H1 (cell line): Measurements from ENCODE around the gene GALNT17. TPM values are rescaled to one million over a fixed set of nuclear protein-coding genes. Genes with fewer than 3 reads are reported as not detected.

Experiments used
- NRF1 ChIP-seq: IDR thresholded peaks from 2 replicates; pipeline ENCODE4 v1.6.1; 2011; ENCODE audit warnings: mild to moderate bottlenecking, low read depth, low read length, improper control_type of control experiment
- polyA plus RNA-seq, 7 experiments: library from polyadenylated mRNA; depleted of rRNA in 3 of 7; stranded (reverse) in 5 of 7; unstranded in 2 of 7; fragments of >200 nt in 5 of 7; fragments of 200-250 nt in 2 of 7; gene quantifications; 1 replicate in 5 of 7; 2 replicates in 1 of 7; 4 replicates in 1 of 7; pipeline versions ENCODE4 v1.2.1 to v1.2.3, GENCODE V29; 2011 to 2013; ENCODE audit warnings: missing spikeins in 2 of 7, mixed read lengths in 2 of 7
- total RNA-seq: library from RNA; stranded (reverse); fragmentation: NEBNext Ultra II Directional; extraction: Animal tissue kit (Norgen Biotek cat#: 25700); gene quantifications from 2 replicates; pipeline ENCODE4 v1.2.1, GENCODE V29; 2021

Gene GALNT17
- total and polyA plus RNA-seq, 2 of the 8 experiments (the other 6 are each of a cell fraction or from before 2014, with no cell fraction given), result 37.7 to 47.0 TPM

DNA sequence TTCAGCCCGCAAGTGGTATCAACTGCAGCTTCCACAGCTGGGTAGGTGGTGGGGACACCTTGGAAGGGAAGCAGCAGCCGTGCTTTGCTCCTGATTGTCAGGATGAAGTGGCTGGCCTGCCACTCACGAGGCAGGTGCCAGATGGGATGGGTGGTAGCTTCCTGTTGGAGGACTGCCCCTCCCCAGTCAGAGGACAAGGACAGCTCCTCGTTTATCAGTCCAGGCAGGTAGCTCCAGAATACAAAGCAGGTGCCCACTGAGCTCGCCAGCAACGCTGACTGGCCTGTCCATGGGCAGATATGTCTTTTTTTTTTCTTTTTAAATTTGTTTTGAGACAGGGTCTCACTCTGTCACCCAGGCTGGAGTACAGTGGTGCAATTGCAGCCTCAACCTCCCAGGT lies 431.3 kb downstream of the GALNT17 start (continued):
- no peak for TF ChIP-seq NRF1
- TF ChIP-seq, all 59 proteins: peak for 0
